Measurements from ENCODE around the gene RHBDD2. TPM values are rescaled to one million over a fixed set of nuclear protein-coding genes. Genes with fewer than 3 reads are reported as not detected.

Gene RHBDD2
- total RNA-seq, 1 donor from 2014 or later = 32.8 TPM

DNA sequence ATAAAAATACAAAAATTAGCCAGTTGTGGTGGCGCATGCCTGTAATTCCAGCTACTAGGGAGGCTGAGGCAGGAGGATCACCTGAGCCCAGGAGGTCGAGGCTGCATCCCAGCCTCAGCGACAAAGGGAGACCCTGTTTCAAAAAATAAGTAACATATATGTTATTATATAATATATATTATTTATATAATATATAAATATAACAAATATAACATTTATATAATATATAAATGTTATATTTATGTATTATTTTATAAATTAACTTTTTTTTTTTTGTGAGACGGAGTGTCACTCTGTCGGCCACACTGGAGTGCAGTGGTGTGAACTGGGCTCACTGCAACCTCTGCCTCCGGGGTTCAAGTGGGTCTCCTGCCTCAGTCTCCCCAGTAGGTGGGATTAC, 34.6 kb downstream of the RHBDD2 start:
- Mint-ChIP-seq H3K36me3 (ENCODE audit: low read depth) (peaks cover 4% of the 10 kb centered on the region), H3K4me3 (no peak overlapping the region), H3K4me1 (peaks cover 23% of the 10 kb centered on the region), H3K9me3 (no peaks in the 10 kb centered on the region), H3K27me3 (no peaks in the 10 kb centered on the region), H3K27ac (no peak overlapping the region)
- TF ChIP-seq, protein P1, sequence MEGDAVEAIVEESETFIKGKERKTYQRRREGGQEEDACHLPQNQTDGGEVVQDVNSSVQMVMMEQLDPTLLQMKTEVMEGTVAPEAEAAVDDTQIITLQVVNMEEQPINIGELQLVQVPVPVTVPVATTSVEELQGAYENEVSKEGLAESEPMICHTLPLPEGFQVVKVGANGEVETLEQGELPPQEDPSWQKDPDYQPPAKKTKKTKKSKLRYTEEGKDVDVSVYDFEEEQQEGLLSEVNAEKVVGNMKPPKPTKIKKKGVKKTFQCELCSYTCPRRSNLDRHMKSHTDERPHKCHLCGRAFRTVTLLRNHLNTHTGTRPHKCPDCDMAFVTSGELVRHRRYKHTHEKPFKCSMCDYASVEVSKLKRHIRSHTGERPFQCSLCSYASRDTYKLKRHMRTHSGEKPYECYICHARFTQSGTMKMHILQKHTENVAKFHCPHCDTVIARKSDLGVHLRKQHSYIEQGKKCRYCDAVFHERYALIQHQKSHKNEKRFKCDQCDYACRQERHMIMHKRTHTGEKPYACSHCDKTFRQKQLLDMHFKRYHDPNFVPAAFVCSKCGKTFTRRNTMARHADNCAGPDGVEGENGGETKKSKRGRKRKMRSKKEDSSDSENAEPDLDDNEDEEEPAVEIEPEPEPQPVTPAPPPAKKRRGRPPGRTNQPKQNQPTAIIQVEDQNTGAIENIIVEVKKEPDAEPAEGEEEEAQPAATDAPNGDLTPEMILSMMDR (IDR thresholded peaks at IDR 0.05) = no peak
- ChIA-PET POLR2A (interaction anchor here (4.3 kb wide), 1 partner anchor 35 kb away, joined by 38 read pairs; the partner anchor contains the start of gene RHBDD2), CTCF (no interaction called here)
- no peak for DNase-seq
- intact Hi-C loops (cut with micrococcal nuclease) = loop anchor here (10.0 kb wide), 2 partner anchors 441 to 1739 kb away; partner anchors contain the start of genes EIF4H and YWHAG
- no peak for ATAC-seq (ENCODE audit: low read depth)

DNA sequence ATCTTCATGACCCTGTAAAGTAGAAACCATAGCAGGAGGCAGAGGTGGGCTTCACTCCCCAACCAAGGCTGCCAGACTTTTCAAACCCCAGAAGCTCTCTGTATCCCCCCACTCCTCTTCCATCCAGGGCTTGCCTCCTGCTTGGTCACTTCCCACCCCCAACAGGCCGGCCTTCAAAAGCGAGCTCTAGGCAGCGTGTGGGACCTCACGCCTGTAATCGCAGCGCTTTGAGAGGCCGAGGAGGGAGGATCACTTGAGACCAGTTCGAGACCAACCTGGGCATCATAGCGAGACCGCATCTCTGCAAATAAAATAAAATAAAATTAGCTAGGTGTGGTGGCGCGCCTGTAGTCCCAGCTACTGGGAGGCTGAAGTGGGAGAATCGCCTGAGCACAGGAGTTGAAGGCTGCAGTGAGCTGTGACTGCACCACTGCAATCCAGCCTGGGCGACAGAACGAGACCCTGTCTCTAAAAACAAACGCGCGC, 35.4 kb downstream of the RHBDD2 start:
- DNase-seq (no peak), ATAC-seq (ENCODE audit: low read depth) (no peak)
- CTCF ChIA-PET = interaction anchor here (2.0 kb wide), 1 partner anchor 133 kb away, joined by 7 read pairs; the partner anchor contains the start of genes MDH2 and STYXL1
- Mint-ChIP-seq H3K36me3 (ENCODE audit: low read depth) (peaks cover 5% of the 10 kb centered on the region), H3K4me3 (peak overlapping the region; percentile 90), H3K27ac (peak overlapping the region; percentile 94), H3K27me3 (no peaks in the 10 kb centered on the region), H3K9me3 (no peaks in the 10 kb centered on the region), H3K4me1 (peaks cover 28% of the 10 kb centered on the region)
- intact Hi-C loops (cut with micrococcal nuclease) = loop anchor here (1.0 to 10.0 kb wide), 3 partner anchors 134 to 1739 kb away; partner anchors contain the start of genes EIF4H, MDH2 and YWHAG
- TF ChIP-seq, protein P1 (IDR thresholded peaks at IDR 0.05) = no peak
- POLR2A ChIA-PET = interaction anchor here (0.6 to 4.3 kb wide), 11 partner anchors 11 to 404 kb away, joined by 3 to 38 read pairs (median 8); partner anchors contain the start of genes MDH2, RHBDD2 and STYXL1

DNA sequence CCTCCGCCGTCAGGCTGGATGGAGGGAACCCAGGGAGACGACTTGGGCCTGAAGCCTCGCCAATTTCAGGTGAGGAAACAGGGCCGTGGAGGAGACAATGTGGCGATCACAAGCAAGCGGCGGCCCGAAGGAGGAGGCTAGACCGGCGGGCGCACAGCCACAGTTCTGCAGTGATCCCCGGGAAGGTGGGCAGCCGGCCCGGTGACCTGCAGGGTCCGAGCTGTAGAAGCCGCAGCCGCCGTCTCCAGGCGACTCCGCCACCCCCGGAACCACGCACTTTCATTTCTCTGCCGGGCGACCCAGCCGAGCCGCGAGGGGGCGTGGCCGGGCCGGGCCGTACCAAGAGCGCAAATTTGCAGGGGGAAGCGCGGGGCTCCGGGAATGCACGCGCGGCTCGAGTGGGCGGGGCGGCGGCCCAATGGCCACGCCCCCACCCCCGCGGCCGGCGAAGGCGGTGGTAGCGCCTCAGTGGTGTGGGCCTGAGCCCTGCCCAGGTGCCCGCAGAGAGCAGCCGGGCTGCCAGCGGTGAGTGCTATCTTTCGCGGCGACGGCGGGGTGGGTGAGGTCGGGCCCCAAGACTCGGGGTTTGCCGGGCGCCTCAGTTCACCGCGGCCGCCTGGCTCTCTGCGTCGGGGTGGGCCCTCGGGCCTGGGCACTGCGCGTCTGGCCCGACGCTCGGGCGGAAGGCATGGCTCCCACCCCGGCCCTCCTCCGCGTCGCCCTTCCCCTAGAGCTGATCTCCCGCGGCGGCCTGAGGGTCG, 36.0 kb downstream of the RHBDD2 start, which contains the start of gene POR:
POR (plus strand) TSS at position 501 of the 761 bp plus-strand sequence. CDS start 38,847 bp downstream, outside the sequence.
- H3K27ac Mint-ChIP-seq = peak within 1 kb of the TSS; percentile 94
- H3K27me3 Mint-ChIP-seq = no peaks in the 10 kb centered on the region
- H3K9me3 Mint-ChIP-seq = no peaks in the 10 kb centered on the region
- H3K4me3 Mint-ChIP-seq = peak within 1 kb of the TSS; percentile 90
- DNase-seq (peak; percentile 100), ATAC-seq (ENCODE audit: low read depth) (peak; percentile 94)
- intact Hi-C loops (cut with micrococcal nuclease) = loop anchor here (1.0 to 10.0 kb wide), 7 partner anchors 36 to 1740 kb away; partner anchors contain the start of genes EIF4H, MDH2, RHBDD2 and TMEM120A
- H3K36me3 Mint-ChIP-seq (ENCODE audit: low read depth) = peaks cover 5% of the 10 kb centered on the region
- TF ChIP-seq, protein P1 (IDR thresholded peaks at IDR 0.05) = no peak
- peaks cover 33% of the 10 kb centered on the region for H3K4me1 Mint-ChIP-seq
- CTCF ChIA-PET = interaction anchor here (1.1 to 2.0 kb wide), 2 partner anchors 106 to 133 kb away, joined by 3 to 7 read pairs; partner anchors contain the start of genes MDH2 and STYXL1
- POLR2A ChIA-PET = interaction anchor here (0.5 to 4.3 kb wide), 17 partner anchors 10 to 404 kb away, joined by 3 to 38 read pairs (median 5); partner anchors contain the start of genes MDH2, RHBDD2 and STYXL1

DNA sequence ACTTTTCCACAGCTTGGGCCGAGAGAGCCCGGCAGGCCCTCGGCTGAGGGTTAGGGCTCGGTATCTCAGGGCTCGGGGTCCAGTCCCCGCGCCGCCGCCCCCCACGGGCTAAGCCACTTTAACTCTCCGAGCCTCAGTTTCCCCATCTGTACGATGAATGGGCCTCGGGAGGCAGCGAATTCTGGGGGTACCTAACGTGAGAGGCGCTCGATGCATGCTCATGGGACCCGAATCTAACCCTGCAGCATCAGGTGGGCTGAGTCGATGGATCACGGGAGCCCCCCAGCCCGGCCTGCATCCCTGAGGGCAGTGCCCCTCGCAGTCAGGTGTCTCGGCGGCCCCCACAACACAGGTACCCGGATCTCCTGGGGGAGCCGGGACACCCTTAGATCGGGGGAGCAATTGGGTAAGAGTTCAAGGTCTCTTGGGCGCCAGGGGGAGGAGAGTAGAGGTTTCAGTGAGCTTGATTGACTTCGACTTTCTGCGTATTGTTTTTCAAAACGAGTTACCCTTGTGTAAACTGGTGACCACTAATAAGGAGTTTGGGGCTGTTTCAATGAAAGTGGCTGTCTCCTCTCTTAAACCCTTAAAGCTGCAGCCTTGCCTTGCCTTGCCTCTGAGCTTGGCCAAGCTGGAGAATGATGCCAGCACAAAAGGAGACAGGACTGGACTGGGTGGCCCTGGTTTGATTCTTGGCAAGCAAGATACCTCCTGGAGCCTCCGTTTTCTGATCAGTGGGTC, 36.8 kb downstream of the RHBDD2 start:
- intact Hi-C loops (cut with micrococcal nuclease) = loop anchor here (1.0 to 10.0 kb wide), 6 partner anchors 36 to 1741 kb away; partner anchors contain the start of genes EIF4H, RHBDD2, TMEM120A and YWHAG
- ATAC-seq (ENCODE audit: low read depth) = no peak

More for the DNA sequence above, 36.8 kb downstream of the RHBDD2 start:
- Mint-ChIP-seq H3K27me3 (no peaks in the 10 kb centered on the region), H3K9me3 (no peaks in the 10 kb centered on the region), H3K4me3 (peak overlapping the region; percentile 90), H3K4me1 (peaks cover 33% of the 10 kb centered on the region), H3K27ac (peak overlapping the region; percentile 72), H3K36me3 (ENCODE audit: low read depth) (peaks cover 7% of the 10 kb centered on the region)
- CTCF ChIA-PET = interaction anchor here (1.1 to 2.0 kb wide), 2 partner anchors 105 to 132 kb away, joined by 3 to 7 read pairs; partner anchors contain the start of genes MDH2 and STYXL1
- peak; percentile 24 for DNase-seq
- TF ChIP-seq, protein P1 (IDR thresholded peaks at IDR 0.05) = no peak
- POLR2A ChIA-PET = interaction anchor here (0.5 to 4.3 kb wide), 16 partner anchors 9 to 403 kb away, joined by 3 to 38 read pairs (median 6); partner anchors contain the start of genes MDH2, RHBDD2 and STYXL1
